GM12878 (cell line): ENCODE data around the gene CNPY1. TPM values are rescaled to one million over a fixed set of nuclear protein-coding genes. Genes with fewer than 3 reads are reported as not detected.

Experiments used
- ATAC-seq: fragments of 200-7000 bp; cut with Tn5 transposase; 3 replicates; pipeline ENCODE4 v1.9.1; 2020; ENCODE audit warnings: mild to moderate bottlenecking, moderate library complexity
- BruUV-seq: library from RNA; stranded (reverse); fragments of 400-500 nt; replicated peaks from 2 replicates; lab custom pipeline; 2021; lab: Mats Ljungman, UMichigan
- CTCF ChIA-PET: fragments of 300-600 bp; sonication (Branson Sonifier 250); formaldehyde crosslinking; extraction: SDS; loops from one replicate; lab custom pipeline; 2021; ENCODE audit warnings: inconsistent platforms; lab: Yijun Ruan, JAX
- POLR2A ChIA-PET: fragments of 350-600 bp; formaldehyde crosslinking; extraction: SDS; loops from one replicate; lab custom pipeline; 2021; ENCODE audit warnings: inconsistent platforms; lab: Charles Lee
- RAD21 ChIA-PET: fragments of 300-600 bp; sonication (Branson Sonifier 250); formaldehyde crosslinking; loops from one replicate; lab custom pipeline; 2023; ENCODE audit warnings: antibody characterized with exemption; ENCODE audit not compliant: unreplicated experiment; lab: Charles Lee
- SMC1A ChIA-PET: fragments of 300-600 bp; sonication (Branson Sonifier 250); formaldehyde crosslinking; loops from one replicate; lab custom pipeline; 2023; ENCODE audit not compliant: unreplicated experiment, uncharacterized antibody; lab: Charles Lee
- DNase-seq: peaks from one replicate; pipeline ENCODE4 v3.0.0-alpha.2; 2011; ENCODE audit warnings: low read depth, low spot score
- FAIRE-seq: peaks from 3 replicates; lab custom pipeline; 2011; peaks lifted over from hg19 to GRCh38; lab: Jason Lieb, UNC
- H2AFZ ChIP-seq: 2 replicates; pipeline ENCODE4 v1.6.0; 2011; ENCODE audit warnings: low read depth, low read length, control low read depth; ENCODE audit not compliant: control insufficient read depth
- H3K27ac ChIP-seq: 2 replicates; pipeline ENCODE4 v1.5.1; 2011; ENCODE audit warnings: control low read depth; ENCODE audit not compliant: control insufficient read depth, insufficient read depth
- H3K27me3 ChIP-seq, 2 experiments: replicated peaks in 1 of 2; 2 replicates each; pipeline versions ENCODE4 v1.6.0 to v1.6.1; 2011; ENCODE audit warnings: low read length in 1 of 2; ENCODE audit not compliant: control insufficient read depth in 2 of 2, insufficient read depth in 2 of 2
- H3K36me3 ChIP-seq, 2 experiments: 2 replicates each; pipeline ENCODE4 v1.5.1; 2011; ENCODE audit warnings: low read length in 1 of 2; ENCODE audit not compliant: control insufficient read depth in 2 of 2, insufficient read depth in 2 of 2
- H3K4me1 ChIP-seq: 2 replicates; pipeline ENCODE4 v1.6.1; 2011; ENCODE audit warnings: mild to moderate bottlenecking, low read length, moderate library complexity, mixed read lengths; ENCODE audit not compliant: control insufficient read depth, insufficient read depth
- H3K4me2 ChIP-seq: 2 replicates; pipeline ENCODE4 v1.6.0; 2011; ENCODE audit warnings: control low read depth; ENCODE audit not compliant: control insufficient read depth, insufficient read depth
- H3K4me3 ChIP-seq: fragments of 200-600 bp; sonication (generic); 2 replicates; pipeline ENCODE4 v1.5.1; 2016
- H3K79me2 ChIP-seq: 2 replicates; pipeline ENCODE4 v1.6.0; 2011; ENCODE audit warnings: low read length; ENCODE audit not compliant: control insufficient read depth, insufficient read depth
- H3K9ac ChIP-seq: 2 replicates; pipeline ENCODE4 v1.8.0; 2011; ENCODE audit warnings: low read length, control low read depth, mixed read lengths; ENCODE audit not compliant: control insufficient read depth, insufficient read depth
- H3K9me3 ChIP-seq: replicated peaks from 3 replicates; pipeline ENCODE4 v1.5.1; 2011; ENCODE audit warnings: mild to moderate bottlenecking, low read length; ENCODE audit not compliant: control insufficient read depth, insufficient read depth
- H4K20me1 ChIP-seq: 2 replicates; pipeline ENCODE4 v1.6.0; 2011; ENCODE audit not compliant: control insufficient read depth, insufficient read depth
- ASH2L ChIP-seq: fragments of 300-600, 200-600 bp; sonication (generic); IDR thresholded peaks from 2 replicates; pipeline ENCODE4 v1.6.1; 2017; ENCODE audit warnings: low read depth, mild to moderate bottlenecking, borderline replicate concordance
- ATF7 ChIP-seq: fragments of 450-650 bp; IDR thresholded peaks from 2 replicates; pipeline ENCODE4 v1.6.1; 2016; ENCODE audit warnings: low read depth, mild to moderate bottlenecking
- CREB1 ChIP-seq: IDR thresholded peaks from 2 replicates; pipeline ENCODE4 v1.6.1; 2012; ENCODE audit warnings: low read depth, mild to moderate bottlenecking, inconsistent platforms
- HDGF ChIP-seq: fragments of 450-650 bp; IDR thresholded peaks from 2 replicates; pipeline ENCODE4 v1.6.1; 2016; ENCODE audit warnings: antibody characterized with exemption
- IRF5 ChIP-seq: fragments of 450-650 bp; IDR thresholded peaks from 2 replicates; pipeline ENCODE4 v1.6.1; 2017; ENCODE audit warnings: borderline replicate concordance
- JUND ChIP-seq: IDR thresholded peaks from 2 replicates; pipeline ENCODE4 v1.6.1; 2012; ENCODE audit warnings: low read depth, mild to moderate bottlenecking, low read length, improper control_type of control experiment, moderate library complexity
- NR2C2 ChIP-seq: IDR thresholded peaks from 2 replicates; pipeline ENCODE4 v1.6.1; 2011; ENCODE audit warnings: borderline replicate concordance, low read depth; ENCODE audit not compliant: control insufficient read depth, insufficient read length
- NR2F1 ChIP-seq: fragments of 450-650 bp; conservative IDR thresholded peaks from 2 replicates; pipeline ENCODE4 v1.6.1; 2017; ENCODE audit warnings: mild to moderate bottlenecking
- NRF1 ChIP-seq: conservative IDR thresholded peaks from 2 replicates; pipeline ENCODE4 v1.6.1; 2011; ENCODE audit warnings: mild to moderate bottlenecking, low read depth, low read length, improper control_type of control experiment
- RAD21 ChIP-seq: IDR thresholded peaks from 2 replicates; pipeline ENCODE4 v1.6.1; 2011; ENCODE audit warnings: mild to moderate bottlenecking, low read depth, low read length, moderate library complexity; ENCODE audit not compliant: insufficient read depth
- RUNX3 ChIP-seq: IDR thresholded peaks from 2 replicates; pipeline ENCODE4 v1.6.1; 2012; ENCODE audit warnings: low read length, inconsistent platforms
- WRNIP1 ChIP-seq: IDR thresholded peaks from 2 replicates; pipeline ENCODE4 v1.6.1; 2011; ENCODE audit warnings: low read depth, low read length, improper control_type of control experiment, borderline replicate concordance
- ZBTB40 ChIP-seq: fragments of 450-650 bp; IDR thresholded peaks from 2 replicates; pipeline ENCODE4 v1.6.1; 2016; ENCODE audit warnings: mild to moderate bottlenecking, moderate library complexity, borderline replicate concordance
- WGBS: methylation state at CpG from one replicate; pipeline ENCODE4 v1.1.6; 2016; ENCODE audit warnings: low lambda C conversion rate; ENCODE audit not compliant: insufficient replicate concordance, insufficient coverage; ENCODE audit errors: missing lambda C conversion rate; 5-methylcytosine and 5-hydroxymethylcytosine counted together
- in situ Hi-C: fragments of 300-500 bp; cut with MboI; formaldehyde crosslinking; loops from 9 replicates; pipeline ENCODE4 v1.14.3; 2018; ENCODE audit warnings: mixed read lengths
- intact Hi-C: fragments of 100-400 bp; cut with micrococcal nuclease; formaldehyde crosslinking; loops from one replicate; pipeline ENCODE4 v1.14.2; 2022; ENCODE audit not compliant: unreplicated experiment
- polyA plus RNA-seq, 11 experiments: library from polyadenylated mRNA; depleted of rRNA in 4 of 11; unstranded in 6 of 11; stranded (reverse) in 5 of 11; fragments of >200 nt; fragmentation: Nextera tagmentation in 4 of 11; fragmentation: Illumina TruSeq in 1 of 11; extraction: Ambion mirVana in 4 of 11; extraction: Trizol in 1 of 11; gene quantifications; 1 replicate in 1 of 11; 2 replicates in 10 of 11; pipeline versions ENCODE4 v1.2.1 to v1.2.3, GENCODE V29; 2011 to 2016; ENCODE audit warnings: inconsistent platforms in 2 of 11, missing spikeins in 2 of 11, low read depth in 1 of 11
- total RNA-seq, 4 experiments: library from RNA; depleted of rRNA in 3 of 4; stranded (reverse); fragments of >200 nt in 3 of 4; fragmentation: Illumina TruSeq in 1 of 4; extraction: Trizol in 1 of 4; gene quantifications; 2 replicates each; pipeline versions ENCODE4 v1.2.1 to v1.2.3, GENCODE V29; 2013 to 2021
- TF ChIP-seq, protein P1 (sequence below): fragments of 450-650 bp; IDR thresholded peaks from 2 replicates; pipeline ENCODE4 v1.6.1; 2017; ENCODE audit warnings: low read depth, mild to moderate bottlenecking, moderate library complexity

Gene CNPY1
- total and polyA plus RNA-seq, 10 of the 15 experiments (the other 5 are each of a cell fraction or from before 2014, with no cell fraction given) = not detected

GRCh38 chr7:155541986-155542675 is 4.2 kb downstream of the CNPY1 start:
- POLR2A ChIA-PET = no interaction called here
- no TSS peak for BruUV-seq
- H3K27ac ChIP-seq = no peak overlapping the region
- no peaks in the 10 kb centered on the region for H4K20me1 ChIP-seq
- H3K9me3 ChIP-seq = no peaks in the 10 kb centered on the region
- TF ChIP-seq IRF5 (no peak), ATF7 (no peak), WRNIP1 (no peak), ASH2L (no peak), HDGF (no peak), NR2F1 (no peak), JUND (no peak), NRF1 (no peak), RUNX3 (no peak), RAD21 (no peak), ZBTB40 (no peak), CREB1 (no peak), NR2C2 (no peak)
- TF ChIP-seq, protein P1, sequence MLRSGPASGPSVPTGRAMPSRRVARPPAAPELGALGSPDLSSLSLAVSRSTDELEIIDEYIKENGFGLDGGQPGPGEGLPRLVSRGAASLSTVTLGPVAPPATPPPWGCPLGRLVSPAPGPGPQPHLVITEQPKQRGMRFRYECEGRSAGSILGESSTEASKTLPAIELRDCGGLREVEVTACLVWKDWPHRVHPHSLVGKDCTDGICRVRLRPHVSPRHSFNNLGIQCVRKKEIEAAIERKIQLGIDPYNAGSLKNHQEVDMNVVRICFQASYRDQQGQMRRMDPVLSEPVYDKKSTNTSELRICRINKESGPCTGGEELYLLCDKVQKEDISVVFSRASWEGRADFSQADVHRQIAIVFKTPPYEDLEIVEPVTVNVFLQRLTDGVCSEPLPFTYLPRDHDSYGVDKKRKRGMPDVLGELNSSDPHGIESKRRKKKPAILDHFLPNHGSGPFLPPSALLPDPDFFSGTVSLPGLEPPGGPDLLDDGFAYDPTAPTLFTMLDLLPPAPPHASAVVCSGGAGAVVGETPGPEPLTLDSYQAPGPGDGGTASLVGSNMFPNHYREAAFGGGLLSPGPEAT = no peak
- TF ChIP-seq, all 136 proteins: peak for 0
- Histone ChIP-seq H3K79me2 (no peaks in the 10 kb centered on the region), H2AFZ (no peak overlapping the region), H3K27me3 (peaks cover 1 to 3% of the 10 kb centered on the region in 2 experiments; a peak in 3 of 4 replicates), H3K4me3 (no peak overlapping the region), H3K4me2 (no peak overlapping the region), H3K36me3 (no peaks in the 10 kb centered on the region), H3K9ac (no peak overlapping the region), H3K4me1 (no peaks in the 10 kb centered on the region)
- 27% methylated on average over 19 of the region's 19 CpGs for WGBS
- CTCF ChIA-PET = no interaction called here
- FAIRE-seq (no peak), DNase-seq (no peak), ATAC-seq (no peak)
- RAD21 ChIA-PET = no interaction called here
- SMC1A ChIA-PET = no interaction called here
- in situ Hi-C loops (no loop called here), intact Hi-C loops (no loop called here)
